ENCODE results near the gene STK10.

Gene STK10

DNA sequence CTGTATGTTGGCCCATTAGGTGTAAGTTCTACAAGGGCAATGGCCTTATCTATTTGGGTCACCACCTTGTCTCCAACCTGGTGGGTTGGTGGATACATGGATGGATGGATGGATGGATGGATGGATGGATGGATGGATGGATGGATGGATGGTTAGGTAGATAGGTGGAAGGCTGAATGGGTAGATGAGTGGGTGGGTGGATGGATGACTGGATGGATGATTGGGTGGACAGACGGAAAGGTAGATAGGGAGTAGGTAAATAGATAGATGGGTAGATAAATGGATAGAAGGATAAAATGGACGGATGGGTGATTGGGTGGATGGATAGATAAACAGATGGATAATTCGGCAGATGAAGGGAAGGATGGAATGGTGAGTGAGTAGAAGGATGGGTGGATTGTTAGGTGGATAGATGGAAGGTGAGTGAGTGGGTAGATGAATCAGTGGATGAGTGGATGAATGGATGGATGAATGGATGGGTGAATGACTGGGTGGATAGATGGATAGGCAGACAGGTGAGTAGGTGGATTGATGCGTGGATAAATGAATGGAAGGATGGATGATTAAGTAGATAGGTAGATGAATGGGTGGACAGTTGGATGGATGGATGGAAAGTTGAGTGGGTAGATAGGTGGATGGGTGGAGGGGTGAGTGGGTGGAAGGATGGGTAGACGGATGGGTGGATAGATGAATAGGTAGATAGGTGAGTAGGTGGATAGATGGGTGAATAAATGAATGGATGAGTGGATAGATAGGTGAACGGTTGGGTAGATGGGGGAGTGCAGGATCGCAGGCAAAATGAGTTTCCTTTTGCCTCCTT lies 98.5 kb downstream of the STK10 start:
- TF ChIP-seq, protein P1, sequence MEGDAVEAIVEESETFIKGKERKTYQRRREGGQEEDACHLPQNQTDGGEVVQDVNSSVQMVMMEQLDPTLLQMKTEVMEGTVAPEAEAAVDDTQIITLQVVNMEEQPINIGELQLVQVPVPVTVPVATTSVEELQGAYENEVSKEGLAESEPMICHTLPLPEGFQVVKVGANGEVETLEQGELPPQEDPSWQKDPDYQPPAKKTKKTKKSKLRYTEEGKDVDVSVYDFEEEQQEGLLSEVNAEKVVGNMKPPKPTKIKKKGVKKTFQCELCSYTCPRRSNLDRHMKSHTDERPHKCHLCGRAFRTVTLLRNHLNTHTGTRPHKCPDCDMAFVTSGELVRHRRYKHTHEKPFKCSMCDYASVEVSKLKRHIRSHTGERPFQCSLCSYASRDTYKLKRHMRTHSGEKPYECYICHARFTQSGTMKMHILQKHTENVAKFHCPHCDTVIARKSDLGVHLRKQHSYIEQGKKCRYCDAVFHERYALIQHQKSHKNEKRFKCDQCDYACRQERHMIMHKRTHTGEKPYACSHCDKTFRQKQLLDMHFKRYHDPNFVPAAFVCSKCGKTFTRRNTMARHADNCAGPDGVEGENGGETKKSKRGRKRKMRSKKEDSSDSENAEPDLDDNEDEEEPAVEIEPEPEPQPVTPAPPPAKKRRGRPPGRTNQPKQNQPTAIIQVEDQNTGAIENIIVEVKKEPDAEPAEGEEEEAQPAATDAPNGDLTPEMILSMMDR (conservative IDR thresholded peaks at IDR 0.05; ENCODE audit: low read length): no peak
- no peak for TF ChIP-seq EZH2phosphoT487 (IDR thresholded peaks at IDR 0.05; ENCODE audit: borderline replicate concordance)
- Histone ChIP-seq H4K20me1 (ENCODE audit: insufficient read depth, low read length, poor library complexity, severe bottlenecking) (no peaks in the 10 kb centered on the region), H3K9me2 (replicated peaks; ENCODE audit: low read depth, low read length) (no peaks in the 10 kb centered on the region), H3K4me3 (ENCODE audit: low read length, poor library complexity, severe bottlenecking) (no peak overlapping the region), H3K4me2 (ENCODE audit: low read depth, low read length, poor library complexity, severe bottlenecking) (no peak overlapping the region), H3K27me3 (ENCODE audit: insufficient read depth, low read length, poor library complexity, severe bottlenecking) (no peaks in the 10 kb centered on the region), H3K4me1 (ENCODE audit: insufficient read depth, low read length, poor library complexity, severe bottlenecking) (no peaks in the 10 kb centered on the region), H3K9me3 (ENCODE audit: insufficient read depth, low read depth, low read length) (no peaks in the 10 kb centered on the region), H3F3A (ENCODE audit: low read depth) (no peaks in the 10 kb centered on the region), H3K79me2 (ENCODE audit: insufficient read depth, low read length) (no peaks in the 10 kb centered on the region), H3K9ac (ENCODE audit: low read depth, low read length, poor library complexity, severe bottlenecking) (no peak overlapping the region), H2AFZ (ENCODE audit: low read length) (no peak overlapping the region), H3K36me3 (ENCODE audit: insufficient read depth, low read length) (peaks cover 27% of the 10 kb centered on the region; the same call in 1 of the 2 replicates)

DNA sequence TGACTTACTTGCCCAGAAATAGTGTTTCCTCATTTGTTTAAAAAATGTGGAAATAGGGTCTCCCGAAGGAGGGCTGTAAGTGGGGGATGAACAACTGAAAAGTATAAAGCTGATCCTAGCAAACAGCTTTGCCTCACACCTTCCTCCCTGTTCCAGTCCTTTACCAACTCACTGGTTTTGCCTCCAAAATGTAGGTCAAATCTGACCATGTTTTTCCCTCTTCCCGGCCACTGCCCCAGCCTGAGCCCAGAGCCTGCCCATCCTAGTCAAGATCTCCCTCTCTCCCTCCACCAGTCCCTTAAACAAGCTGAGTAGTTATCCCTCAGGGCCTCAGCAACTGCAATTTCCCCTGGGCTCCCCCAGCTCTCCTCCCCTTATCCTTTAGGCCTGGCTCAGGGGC lies 99.2 kb downstream of the STK10 start:
- Histone ChIP-seq H3K9ac (ENCODE audit: low read depth, low read length, poor library complexity, severe bottlenecking) (no peak overlapping the region), H3K4me3 (ENCODE audit: low read length, poor library complexity, severe bottlenecking) (no peak overlapping the region), H3F3A (ENCODE audit: low read depth) (no peaks in the 10 kb centered on the region), H3K27me3 (ENCODE audit: insufficient read depth, low read length, poor library complexity, severe bottlenecking) (no peaks in the 10 kb centered on the region), H3K9me3 (ENCODE audit: insufficient read depth, low read depth, low read length) (no peaks in the 10 kb centered on the region), H3K4me1 (ENCODE audit: insufficient read depth, low read length, poor library complexity, severe bottlenecking) (no peaks in the 10 kb centered on the region), H4K20me1 (ENCODE audit: insufficient read depth, low read length, poor library complexity, severe bottlenecking) (no peaks in the 10 kb centered on the region), H3K9me2 (replicated peaks; ENCODE audit: low read depth, low read length) (no peaks in the 10 kb centered on the region), H3K36me3 (ENCODE audit: insufficient read depth, low read length) (peaks cover 27% of the 10 kb centered on the region; the same call in 1 of the 2 replicates), H2AFZ (ENCODE audit: low read length) (no peak overlapping the region), H3K4me2 (ENCODE audit: low read depth, low read length, poor library complexity, severe bottlenecking) (no peak overlapping the region), H3K79me2 (ENCODE audit: insufficient read depth, low read length) (no peaks in the 10 kb centered on the region)
- TF ChIP-seq EZH2phosphoT487 (IDR thresholded peaks at IDR 0.05; ENCODE audit: borderline replicate concordance): no peak
- TF ChIP-seq, protein P1 (conservative IDR thresholded peaks at IDR 0.05; ENCODE audit: low read length): no peak

DNA sequence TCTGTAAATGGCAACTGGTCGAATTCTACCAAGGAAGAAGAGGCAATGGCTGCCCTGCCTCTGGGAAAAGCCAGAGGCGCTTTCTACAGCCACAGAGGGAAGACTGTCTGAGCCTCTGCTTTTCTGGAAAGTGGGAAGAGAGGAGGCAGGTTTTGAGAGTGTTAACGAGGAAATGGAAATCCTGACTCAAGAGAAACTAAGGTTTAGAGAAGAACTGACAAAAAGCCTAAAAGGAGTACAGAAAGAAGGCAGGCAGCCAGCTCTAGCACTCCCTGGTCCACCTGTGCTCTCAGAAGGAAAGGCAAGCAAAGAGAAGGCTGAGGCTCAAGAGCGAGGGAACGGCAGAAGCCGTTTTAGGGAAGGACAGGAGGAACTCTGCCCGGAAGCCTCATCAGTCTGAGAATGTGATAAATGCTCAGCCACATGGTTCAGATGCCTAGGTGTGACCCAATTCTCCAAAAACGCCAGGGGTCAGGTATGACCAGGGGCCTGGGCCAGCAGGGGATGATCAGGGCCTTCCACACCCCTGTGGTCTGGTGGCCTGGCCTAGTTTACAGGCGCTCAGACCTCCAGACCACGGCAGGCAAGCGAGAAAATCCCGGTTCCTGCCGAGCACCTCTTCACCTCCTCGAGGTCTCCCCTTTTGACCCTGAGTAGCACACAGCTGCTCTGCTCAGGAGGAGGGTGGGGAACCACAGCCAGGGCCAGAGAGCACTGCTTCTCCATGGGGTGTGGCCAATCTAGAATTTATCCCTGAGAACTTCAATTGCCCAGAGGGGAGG lies 101.6 kb downstream of the STK10 start:
- H3K4me1 ChIP-seq (ENCODE audit: insufficient read depth, low read length, poor library complexity, severe bottlenecking): no peaks in the 10 kb centered on the region
- TF ChIP-seq, protein P1 (conservative IDR thresholded peaks at IDR 0.05; ENCODE audit: low read length): no peak
- no peak for TF ChIP-seq EZH2phosphoT487 (IDR thresholded peaks at IDR 0.05; ENCODE audit: borderline replicate concordance)
- H2AFZ ChIP-seq (ENCODE audit: low read length): no peak overlapping the region
- no peaks in the 10 kb centered on the region for H3K79me2 ChIP-seq (ENCODE audit: insufficient read depth, low read length)
- peaks cover 18% of the 10 kb centered on the region; the same call in 1 of the 2 replicates for H3K36me3 ChIP-seq (ENCODE audit: insufficient read depth, low read length)
- no peak overlapping the region for H3K4me3 ChIP-seq (ENCODE audit: low read length, poor library complexity, severe bottlenecking)
- H3F3A ChIP-seq (ENCODE audit: low read depth): no peaks in the 10 kb centered on the region
- H4K20me1 ChIP-seq (ENCODE audit: insufficient read depth, low read length, poor library complexity, severe bottlenecking): no peaks in the 10 kb centered on the region
- no peak overlapping the region for H3K9ac ChIP-seq (ENCODE audit: low read depth, low read length, poor library complexity, severe bottlenecking)
- no peaks in the 10 kb centered on the region for H3K9me2 ChIP-seq (replicated peaks; ENCODE audit: low read depth, low read length)
- no peaks in the 10 kb centered on the region for H3K27me3 ChIP-seq (ENCODE audit: insufficient read depth, low read length, poor library complexity, severe bottlenecking)
- no peaks in the 10 kb centered on the region for H3K9me3 ChIP-seq (ENCODE audit: insufficient read depth, low read depth, low read length)
- H3K4me2 ChIP-seq (ENCODE audit: low read depth, low read length, poor library complexity, severe bottlenecking): no peak overlapping the region
